ENCODE measurements around the gene POLR1H. TPM values are rescaled to one million over a fixed set of nuclear protein-coding genes. Genes with fewer than 3 reads are reported as not detected.
A peak's percentile ranks its signal among the peaks of the same experiment; 100 is the strongest.

POLR1H gene
- total RNA-seq, 2 donors from 2014 or later = 15.5 to 17.0 TPM

GRCh38 chr6:30091577-30092381 is 30.7 kb downstream of the POLR1H start:
- intact Hi-C loops (cut with DNase I) = no loop called here
- no peak for DNase-seq (ENCODE audit: low spot score)

- intact Hi-C loops (cut with DNase I) = no loop called here
- no peak for DNase-seq (ENCODE audit: low spot score)
Observed at GRCh38 chr6:30092852-30093543, 31.9 kb downstream of the POLR1H start.

GRCh38 chr6:30093951-30094661 is 33.0 kb downstream of the POLR1H start:
- intact Hi-C loops (cut with DNase I) = no loop called here
- no peak for DNase-seq (ENCODE audit: low spot score)

GRCh38 chr6:30096829-30097228 is 35.8 kb downstream of the POLR1H start:
- intact Hi-C loops (cut with DNase I) = no loop called here
- DNase-seq (ENCODE audit: low spot score) = no peak

- DNase-seq (ENCODE audit: low spot score) = no peak
- intact Hi-C loops (cut with DNase I) = no loop called here
Observed at GRCh38 chr6:30097902-30098768, 37.1 kb downstream of the POLR1H start.

- intact Hi-C loops (cut with DNase I) = no loop called here
- no peak for DNase-seq (ENCODE audit: low spot score)
Observed at GRCh38 chr6:30100154-30100553, 39.1 kb downstream of the POLR1H start.

GRCh38 chr6:30100585-30101443 is 39.7 kb downstream of the POLR1H start:
- no peak for DNase-seq (ENCODE audit: low spot score)
- intact Hi-C loops (cut with DNase I) = no loop called here

- intact Hi-C loops (cut with DNase I) = no loop called here
- peak; percentile 95 for DNase-seq (ENCODE audit: low spot score)
Observed at GRCh38 chr6:30101444-30102413, 40.7 kb downstream of the POLR1H start.

- DNase-seq (ENCODE audit: low spot score) = no peak
- intact Hi-C loops (cut with DNase I) = no loop called here
Observed at GRCh38 chr6:30102414-30102969, 41.4 kb downstream of the POLR1H start.

GRCh38 chr6:30102970-30103871 is 42.2 kb downstream of the POLR1H start:
- intact Hi-C loops (cut with DNase I) = no loop called here
- peak; percentile 94 for DNase-seq (ENCODE audit: low spot score)

GRCh38 chr6:30103872-30104179 is 42.8 kb downstream of the POLR1H start:
- intact Hi-C loops (cut with DNase I) = no loop called here
- DNase-seq (ENCODE audit: low spot score) = no peak

- no peak for DNase-seq (ENCODE audit: low spot score)
- intact Hi-C loops (cut with DNase I) = no loop called here
Observed at GRCh38 chr6:30104661-30105060, 43.6 kb downstream of the POLR1H start.

- no peak for DNase-seq (ENCODE audit: low spot score)
- intact Hi-C loops (cut with DNase I) = no loop called here
Observed at GRCh38 chr6:30111266-30111856, 50.3 kb downstream of the POLR1H start.

- DNase-seq (ENCODE audit: low spot score) = no peak
- intact Hi-C loops (cut with DNase I) = no loop called here
Observed at GRCh38 chr6:30112402-30112994, 51.4 kb downstream of the POLR1H start.

GRCh38 chr6:30113003-30113759 is 52.1 kb downstream of the POLR1H start, which contains the start of gene TRIM31:
TSS of gene TRIM31 (minus strand) at chr6:30113090. CDS start at chr6:30112805, 285 bp downstream.
- intact Hi-C loops (cut with DNase I) = no loop called here
- no peak for DNase-seq (ENCODE audit: low spot score)
